Panc1 (cell line): Measurements from ENCODE around the gene RAB42. TPM values are rescaled to one million over a fixed set of nuclear protein-coding genes. Genes with fewer than 3 reads are reported as not detected.

Experiments used
- ATAC-seq: fragments of 200-7000 bp; cut with Tn5 transposase; 2 replicates; pipeline ENCODE4 v1.9.1; 2020; ENCODE audit warnings: mild to moderate bottlenecking, moderate library complexity
- BruUV-seq: library from RNA; stranded (reverse); fragments of 400-500 nt; replicated peaks from 2 replicates; lab custom pipeline; 2021; lab: Mats Ljungman, UMichigan
- CTCF ChIA-PET: fragments of 300-600 bp; sonication (Branson Sonifier 250); formaldehyde crosslinking; loops from one replicate; lab custom pipeline; 2022; ENCODE audit warnings: antibody characterized with exemption; lab: Charles Lee
- POLR2A ChIA-PET: fragments of 300-600 bp; sonication (Branson Sonifier 250); formaldehyde crosslinking; loops from one replicate; lab custom pipeline; 2022; ENCODE audit warnings: antibody characterized with exemption; lab: Charles Lee
- DNase-seq: peaks from one replicate; pipeline ENCODE4 v3.0.0-alpha.2; 2010; ENCODE audit warnings: low read depth, low spot score
- H3K27ac ChIP-seq: 2 replicates; pipeline ENCODE4 v1.5.1; 2011; ENCODE audit warnings: mild to moderate bottlenecking, low read length, inconsistent platforms
- H3K27me3 ChIP-seq: fragments of 200-500 bp; sonication (Bioruptor generic); 2 replicates; pipeline ENCODE4 v1.6.0; 2014; ENCODE audit warnings: low read length, inconsistent platforms; ENCODE audit not compliant: control insufficient read depth, insufficient read depth
- H3K36me3 ChIP-seq: fragments of 200-500 bp; sonication (Bioruptor generic); 2 replicates; pipeline ENCODE4 v1.5.1; 2014; ENCODE audit warnings: inconsistent platforms, mild to moderate bottlenecking, low read length, moderate library complexity; ENCODE audit not compliant: control insufficient read depth, insufficient read depth
- H3K4me1 ChIP-seq: 2 replicates; pipeline ENCODE4 v1.5.1; 2011; ENCODE audit warnings: inconsistent platforms, mild to moderate bottlenecking, low read length, moderate library complexity; ENCODE audit not compliant: control insufficient read depth, insufficient read depth
- H3K4me3 ChIP-seq, 2 experiments: 2 replicates each; pipeline ENCODE4 v1.5.1; 2011 to 2012; ENCODE audit warnings: low read depth in 2 of 2, low read length in 2 of 2, mild to moderate bottlenecking in 2 of 2, inconsistent platforms in 1 of 2, moderate library complexity in 1 of 2
- H3K9me3 ChIP-seq: fragments of 200-500 bp; sonication (Bioruptor generic); 2 replicates; pipeline ENCODE4 v1.5.1; 2014; ENCODE audit warnings: low read depth, mild to moderate bottlenecking, inconsistent platforms, low read length, moderate library complexity; ENCODE audit not compliant: control insufficient read depth, insufficient read depth
- POLR2AphosphoS5 ChIP-seq: IDR thresholded peaks from 2 replicates; pipeline ENCODE4 v1.6.1; 2012; ENCODE audit warnings: mild to moderate bottlenecking, low read depth, low read length, moderate library complexity
- SIN3A ChIP-seq: IDR thresholded peaks from 2 replicates; pipeline ENCODE4 v1.6.1; 2012; ENCODE audit warnings: low read depth, mild to moderate bottlenecking, low read length, moderate library complexity, borderline replicate concordance; ENCODE audit not compliant: insufficient read depth
- TCF7L2 ChIP-seq: IDR thresholded peaks from 2 replicates; pipeline ENCODE4 v1.6.1; 2011; ENCODE audit warnings: mild to moderate bottlenecking, low read depth, low read length, inconsistent platforms
- in situ Hi-C: cut with HindIII; loops from 2 replicates; pipeline ENCODE4 v1.10.0; 2016; ENCODE audit warnings: low sequenced_read_pairs, low pct_unique_long_range_greater_than_20kb
- intact Hi-C: fragments of 100-400 bp; cut with micrococcal nuclease; formaldehyde crosslinking; loops from one replicate; pipeline ENCODE4 v1.10.0; 2022; ENCODE audit not compliant: unreplicated experiment
- total RNA-seq: library from RNA; stranded (reverse); gene quantifications from one replicate; pipeline ENCODE4 v1.2.1, GENCODE V29; 2021; ENCODE audit not compliant: unreplicated experiment
- TF ChIP-seq, protein P1 (sequence below): fragments of 450-650 bp; IDR thresholded peaks from 2 replicates; pipeline ENCODE4 v1.5.1; 2017; ENCODE audit warnings: mild to moderate bottlenecking
- TF ChIP-seq, protein P2 (sequence below), 2 experiments: IDR thresholded peaks; 2 replicates each; pipeline ENCODE4 v1.6.1; 2011 to 2012; ENCODE audit warnings: low read depth in 2 of 2, control low read depth in 1 of 2, low read length in 1 of 2, mild to moderate bottlenecking in 1 of 2, moderate library complexity in 1 of 2; ENCODE audit not compliant: insufficient read depth in 1 of 2

The RAB42 gene
- total RNA-seq, 1 experiment from 2014 or later = 4.2 TPM

DNA sequence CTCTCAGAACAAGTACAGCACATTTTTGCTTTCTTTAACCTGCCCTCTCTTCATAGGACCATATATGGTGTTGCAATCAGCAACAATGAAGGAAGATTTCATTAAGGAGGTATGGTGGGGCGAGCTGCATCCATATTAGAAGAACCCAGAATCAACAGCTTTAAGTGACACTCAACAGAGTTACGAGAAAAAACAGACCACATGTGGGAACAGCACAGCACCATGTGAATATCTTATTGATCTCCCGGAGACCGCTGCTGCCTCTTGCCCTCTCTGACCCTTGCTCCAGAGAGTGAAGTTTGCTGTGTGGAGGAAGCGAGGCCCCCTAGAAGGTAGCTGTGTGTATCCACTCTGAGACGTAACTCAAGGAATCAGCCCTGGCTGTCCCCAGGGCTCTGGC, 12.9 kb downstream of the RAB42 start:
- no peaks in the 10 kb centered on the region; the same call in none of the 2 replicates for H3K36me3 ChIP-seq
- ChIA-PET POLR2A (interaction anchor here (0.6 kb wide), 1 partner anchor 143 kb away, joined by 4 read pairs; no protein-coding TSS in a partner anchor), CTCF (no interaction called here)
- H3K4me1 ChIP-seq = peaks cover 8% of the 10 kb centered on the region
- TF ChIP-seq, protein P1, sequence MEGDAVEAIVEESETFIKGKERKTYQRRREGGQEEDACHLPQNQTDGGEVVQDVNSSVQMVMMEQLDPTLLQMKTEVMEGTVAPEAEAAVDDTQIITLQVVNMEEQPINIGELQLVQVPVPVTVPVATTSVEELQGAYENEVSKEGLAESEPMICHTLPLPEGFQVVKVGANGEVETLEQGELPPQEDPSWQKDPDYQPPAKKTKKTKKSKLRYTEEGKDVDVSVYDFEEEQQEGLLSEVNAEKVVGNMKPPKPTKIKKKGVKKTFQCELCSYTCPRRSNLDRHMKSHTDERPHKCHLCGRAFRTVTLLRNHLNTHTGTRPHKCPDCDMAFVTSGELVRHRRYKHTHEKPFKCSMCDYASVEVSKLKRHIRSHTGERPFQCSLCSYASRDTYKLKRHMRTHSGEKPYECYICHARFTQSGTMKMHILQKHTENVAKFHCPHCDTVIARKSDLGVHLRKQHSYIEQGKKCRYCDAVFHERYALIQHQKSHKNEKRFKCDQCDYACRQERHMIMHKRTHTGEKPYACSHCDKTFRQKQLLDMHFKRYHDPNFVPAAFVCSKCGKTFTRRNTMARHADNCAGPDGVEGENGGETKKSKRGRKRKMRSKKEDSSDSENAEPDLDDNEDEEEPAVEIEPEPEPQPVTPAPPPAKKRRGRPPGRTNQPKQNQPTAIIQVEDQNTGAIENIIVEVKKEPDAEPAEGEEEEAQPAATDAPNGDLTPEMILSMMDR = no peak
- TF ChIP-seq TCF7L2 = no peak
- in situ Hi-C loops (no loop called here), intact Hi-C loops (loop anchor here (5.0 kb wide), 1 partner anchor 88 kb away; no protein-coding TSS in a partner anchor)
- ATAC-seq (no peak), DNase-seq (no peak)
- no peaks in the 10 kb centered on the region for H3K9me3 ChIP-seq
- no peak overlapping the region for H3K27ac ChIP-seq
- H3K4me3 ChIP-seq = no peak overlapping the region
- BruUV-seq = no TSS peak
- H3K27me3 ChIP-seq = no peaks in the 10 kb centered on the region

DNA sequence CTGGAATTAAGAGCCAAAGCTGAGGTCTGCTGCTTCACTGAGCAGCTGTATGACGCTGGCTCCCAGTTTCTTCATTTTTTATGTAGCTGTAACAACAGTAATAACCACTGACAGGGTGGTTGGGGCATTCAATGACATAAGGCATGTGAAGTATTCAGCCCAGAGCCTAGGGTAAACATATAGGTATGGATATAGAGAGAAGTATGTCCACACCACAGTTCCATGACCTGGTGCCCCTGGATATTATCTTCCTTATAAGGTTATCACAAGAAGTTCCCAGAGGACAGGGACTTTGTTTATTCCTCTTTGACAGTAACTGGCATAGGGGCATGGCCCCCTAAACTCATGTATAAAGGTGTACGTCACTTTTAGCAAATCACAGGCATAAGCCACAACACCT, 14.7 kb downstream of the RAB42 start:
- ChIA-PET CTCF (no interaction called here), POLR2A (interaction anchor here (0.6 kb wide), 2 partner anchors 88 to 707 kb away, joined by 3 read pairs; no protein-coding TSS in a partner anchor)
- no peak for TF ChIP-seq SIN3A
- TF ChIP-seq, protein P1 = no peak
- TF ChIP-seq TCF7L2 = no peak
- no peak for TF ChIP-seq POLR2AphosphoS5
- TF ChIP-seq, protein P2, sequence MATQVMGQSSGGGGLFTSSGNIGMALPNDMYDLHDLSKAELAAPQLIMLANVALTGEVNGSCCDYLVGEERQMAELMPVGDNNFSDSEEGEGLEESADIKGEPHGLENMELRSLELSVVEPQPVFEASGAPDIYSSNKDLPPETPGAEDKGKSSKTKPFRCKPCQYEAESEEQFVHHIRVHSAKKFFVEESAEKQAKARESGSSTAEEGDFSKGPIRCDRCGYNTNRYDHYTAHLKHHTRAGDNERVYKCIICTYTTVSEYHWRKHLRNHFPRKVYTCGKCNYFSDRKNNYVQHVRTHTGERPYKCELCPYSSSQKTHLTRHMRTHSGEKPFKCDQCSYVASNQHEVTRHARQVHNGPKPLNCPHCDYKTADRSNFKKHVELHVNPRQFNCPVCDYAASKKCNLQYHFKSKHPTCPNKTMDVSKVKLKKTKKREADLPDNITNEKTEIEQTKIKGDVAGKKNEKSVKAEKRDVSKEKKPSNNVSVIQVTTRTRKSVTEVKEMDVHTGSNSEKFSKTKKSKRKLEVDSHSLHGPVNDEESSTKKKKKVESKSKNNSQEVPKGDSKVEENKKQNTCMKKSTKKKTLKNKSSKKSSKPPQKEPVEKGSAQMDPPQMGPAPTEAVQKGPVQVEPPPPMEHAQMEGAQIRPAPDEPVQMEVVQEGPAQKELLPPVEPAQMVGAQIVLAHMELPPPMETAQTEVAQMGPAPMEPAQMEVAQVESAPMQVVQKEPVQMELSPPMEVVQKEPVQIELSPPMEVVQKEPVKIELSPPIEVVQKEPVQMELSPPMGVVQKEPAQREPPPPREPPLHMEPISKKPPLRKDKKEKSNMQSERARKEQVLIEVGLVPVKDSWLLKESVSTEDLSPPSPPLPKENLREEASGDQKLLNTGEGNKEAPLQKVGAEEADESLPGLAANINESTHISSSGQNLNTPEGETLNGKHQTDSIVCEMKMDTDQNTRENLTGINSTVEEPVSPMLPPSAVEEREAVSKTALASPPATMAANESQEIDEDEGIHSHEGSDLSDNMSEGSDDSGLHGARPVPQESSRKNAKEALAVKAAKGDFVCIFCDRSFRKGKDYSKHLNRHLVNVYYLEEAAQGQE (IDR thresholded peaks at IDR 0.05; ENCODE audit: insufficient read depth in 1 of 2, low read depth in 2 of 2, low read length in 1 of 2) = no peak
- Histone ChIP-seq H3K4me3 (no peak overlapping the region), H3K9me3 (no peaks in the 10 kb centered on the region), H3K4me1 (peaks cover 4% of the 10 kb centered on the region), H3K36me3 (peaks cover 2% of the 10 kb centered on the region), H3K27me3 (no peaks in the 10 kb centered on the region), H3K27ac (no peak overlapping the region)
- DNase-seq = no peak
- intact Hi-C loops = no loop called here
- in situ Hi-C loops = no loop called here
- no peak for ATAC-seq
- no TSS peak for BruUV-seq
